Measurements from ENCODE around the gene CCND1. TPM values are rescaled to one million over a fixed set of nuclear protein-coding genes. Genes with fewer than 3 reads are reported as not detected.

Gene CCND1
- total RNA-seq, 1 donor from 2014 or later: 0.16 TPM

Other genes with a start within 250 kb of the CCND1 start
- not detected in 2 replicates for gene LINC01488, start 159.5 kb upstream of the CCND1 start, total RNA-seq
- gene LTO1, start 34.2 kb downstream of the CCND1 start, total RNA-seq: 27.6 and 27.8 TPM in 2 replicates
- gene FGF19, start 62.9 kb downstream of the CCND1 start, total RNA-seq: not detected in 2 replicates
- not detected in 2 replicates for gene FGF4, start 134.2 kb downstream of the CCND1 start, total RNA-seq
- gene FGF3, start 178.3 kb downstream of the CCND1 start, total RNA-seq: not detected in 2 replicates

All from T-helper 2 cell treated with Interferon-gamma antibody and Interleukin-4, amounts not matched to agents 100 ng/mL and 5 ng/mL, for 36 hours (primary cell).